Activated CD8-positive, alpha-beta T cell treated with anti-CD3 and anti-CD28 coated beads, Interleukin-2, amount 10 ng/mL, durations not matched to agents 7 days and 5 days (primary cell): ENCODE measurements around the gene SHC2. TPM values are rescaled to one million over a fixed set of nuclear protein-coding genes. Genes with fewer than 3 reads are reported as not detected.
"Not testable (repeated sequence)": the region's sequence is repeated elsewhere in the genome, so short reads cannot be mapped to it uniquely, and the experiment has no call there.

Experiments
- ATAC-seq: fragments of 150-1000 bp; cut with Tn5 transposase; one replicate; pipeline ENCODE4 v1.10.0; 2021; ENCODE audit warnings: moderate library complexity
- CTCF ChIA-PET: fragments of 350-600 bp; sonication (Branson Sonifier 250); formaldehyde crosslinking; loops from one replicate; lab custom pipeline; 2021; ENCODE audit warnings: antibody characterized with exemption; lab: Charles Lee
- POLR2A ChIA-PET: fragments of 350-600 bp; sonication (Branson Sonifier 250); formaldehyde crosslinking; loops from one replicate; lab custom pipeline; 2021; ENCODE audit warnings: antibody characterized with exemption; lab: Charles Lee
- DNase-seq: peaks from one replicate; pipeline ENCODE4 v3.0.0-alpha.2; 2020
- H3K27ac Mint-ChIP-seq: one replicate; pipeline ENCODE4 v1.8.0; 2021; ENCODE audit warnings: mild to moderate bottlenecking, mixed read lengths
- H3K27me3 Mint-ChIP-seq: one replicate; pipeline ENCODE4 v1.8.0; 2021; ENCODE audit warnings: low read depth, mixed read lengths
- H3K36me3 Mint-ChIP-seq: one replicate; pipeline ENCODE4 v1.8.0; 2021; ENCODE audit warnings: low read depth, mixed read lengths
- H3K4me1 Mint-ChIP-seq: one replicate; pipeline ENCODE4 v1.8.0; 2021; ENCODE audit warnings: low read depth, mixed read lengths
- H3K4me3 Mint-ChIP-seq: one replicate; pipeline ENCODE4 v1.8.0; 2021; ENCODE audit warnings: mild to moderate bottlenecking, mixed read lengths
- H3K9me3 Mint-ChIP-seq: one replicate; pipeline ENCODE4 v1.8.0; 2022; ENCODE audit warnings: mixed read lengths; ENCODE audit not compliant: insufficient read depth
- total RNA-seq, 2 experiments: library from RNA; stranded (reverse); gene quantifications; one replicate each; pipeline ENCODE4 v1.2.3, GENCODE V29; 2021

SHC2 gene
- total RNA-seq, 2 experiments from 2014 or later = not detected

GRCh38 chr19:422917-423226 is 38.0 kb downstream of the SHC2 start:
- H3K4me1 Mint-ChIP-seq, H3K27ac Mint-ChIP-seq, ATAC-seq, H3K4me3 Mint-ChIP-seq, H3K9me3 Mint-ChIP-seq, POLR2A ChIA-PET, CTCF ChIA-PET, H3K36me3 Mint-ChIP-seq, DNase-seq, H3K27me3 Mint-ChIP-seq: not testable (repeated sequence)

- Mint-ChIP-seq H3K9me3 (no peaks in the 10 kb centered on the region), H3K27me3 (no peaks in the 10 kb centered on the region), H3K36me3 (no peaks in the 10 kb centered on the region), H3K4me3 (no peak overlapping the region), H3K4me1 (no peaks in the 10 kb centered on the region), H3K27ac (no peak overlapping the region)
- DNase-seq (no peak), ATAC-seq (no peak)
- CTCF ChIA-PET = no interaction called here
- POLR2A ChIA-PET = no interaction called here
These were observed 38.5 kb downstream of the SHC2 start for GRCh38 chr19:422213-422916.

GRCh38 chr19:419721-420515 is 40.9 kb downstream of the SHC2 start:
- CTCF ChIA-PET = no interaction called here
- Mint-ChIP-seq H3K4me1 (no peaks in the 10 kb centered on the region), H3K27ac (no peak overlapping the region), H3K4me3 (no peak overlapping the region), H3K9me3 (no peaks in the 10 kb centered on the region), H3K27me3 (no peaks in the 10 kb centered on the region), H3K36me3 (no peaks in the 10 kb centered on the region)
- POLR2A ChIA-PET = no interaction called here
- DNase-seq (no peak), ATAC-seq (no peak)

GRCh38 chr19:418761-419671 is 41.8 kb downstream of the SHC2 start:
- no peak overlapping the region for H3K4me3 Mint-ChIP-seq
- CTCF ChIA-PET = no interaction called here
- no peaks in the 10 kb centered on the region for H3K27me3 Mint-ChIP-seq
- H3K9me3 Mint-ChIP-seq = no peaks in the 10 kb centered on the region
- ATAC-seq = no peak
- no peaks in the 10 kb centered on the region for H3K36me3 Mint-ChIP-seq
- no peak for DNase-seq
- POLR2A ChIA-PET = no interaction called here
- no peak overlapping the region for H3K27ac Mint-ChIP-seq
- H3K4me1 Mint-ChIP-seq = no peaks in the 10 kb centered on the region

- ATAC-seq = no peak
- Mint-ChIP-seq H3K4me1 (no peaks in the 10 kb centered on the region), H3K27me3 (no peaks in the 10 kb centered on the region), H3K27ac (no peak overlapping the region), H3K4me3 (no peak overlapping the region), H3K9me3 (no peaks in the 10 kb centered on the region), H3K36me3 (no peaks in the 10 kb centered on the region)
- ChIA-PET CTCF (no interaction called here), POLR2A (no interaction called here)
- DNase-seq = no peak
These were observed 44.4 kb downstream of the SHC2 start for GRCh38 chr19:416416-416815.

- H3K27ac Mint-ChIP-seq = no peak overlapping the region
- CTCF ChIA-PET = no interaction called here
- POLR2A ChIA-PET = no interaction called here
- no peaks in the 10 kb centered on the region for H3K36me3 Mint-ChIP-seq
- ATAC-seq (no peak), DNase-seq (no peak)
- no peaks in the 10 kb centered on the region for H3K9me3 Mint-ChIP-seq
- H3K27me3 Mint-ChIP-seq = no peaks in the 10 kb centered on the region
- no peaks in the 10 kb centered on the region for H3K4me1 Mint-ChIP-seq
- no peak overlapping the region for H3K4me3 Mint-ChIP-seq
These were observed 45.5 kb downstream of the SHC2 start for GRCh38 chr19:415292-415691.

- CTCF ChIA-PET = no interaction called here
- H3K27me3 Mint-ChIP-seq = peaks cover 7% of the 10 kb centered on the region
These were observed 46.9 kb downstream of the SHC2 start for GRCh38 chr19:413756-414420.

GRCh38 chr19:412356-413355 is 48.2 kb downstream of the SHC2 start:
- H3K27ac Mint-ChIP-seq = no peak overlapping the region
- H3K9me3 Mint-ChIP-seq = no peaks in the 10 kb centered on the region
- ChIA-PET CTCF (no interaction called here), POLR2A (no interaction called here)
- no peaks in the 10 kb centered on the region for H3K36me3 Mint-ChIP-seq
- H3K27me3 Mint-ChIP-seq = peaks cover 7% of the 10 kb centered on the region
- H3K4me3 Mint-ChIP-seq = no peak overlapping the region
- ATAC-seq = no peak
- H3K4me1 Mint-ChIP-seq = peaks cover 4% of the 10 kb centered on the region
- no peak for DNase-seq

More at GRCh38 chr19:413756-414420, 46.9 kb downstream of the SHC2 start:
- DNase-seq (no peak), ATAC-seq (no peak)
- Mint-ChIP-seq H3K27ac (no peak overlapping the region), H3K4me1 (peaks cover 4% of the 10 kb centered on the region), H3K9me3 (no peaks in the 10 kb centered on the region), H3K36me3 (no peaks in the 10 kb centered on the region), H3K4me3 (no peak overlapping the region)
- POLR2A ChIA-PET = no interaction called here

GRCh38 chr19:411723-412355 is 49.0 kb downstream of the SHC2 start:
- no peak for ATAC-seq
- H3K9me3 Mint-ChIP-seq = no peaks in the 10 kb centered on the region
- DNase-seq = no peak
- H3K36me3 Mint-ChIP-seq = no peaks in the 10 kb centered on the region
- H3K27me3 Mint-ChIP-seq = peaks cover 7% of the 10 kb centered on the region
- peaks cover 4% of the 10 kb centered on the region for H3K4me1 Mint-ChIP-seq
- no peak overlapping the region for H3K4me3 Mint-ChIP-seq
- ChIA-PET CTCF (no interaction called here), POLR2A (no interaction called here)
- no peak overlapping the region for H3K27ac Mint-ChIP-seq

GRCh38 chr19:411121-411722 is 49.6 kb downstream of the SHC2 start:
- H3K9me3 Mint-ChIP-seq, POLR2A ChIA-PET, DNase-seq, H3K4me3 Mint-ChIP-seq, CTCF ChIA-PET, H3K27ac Mint-ChIP-seq, ATAC-seq, H3K27me3 Mint-ChIP-seq, H3K4me1 Mint-ChIP-seq, H3K36me3 Mint-ChIP-seq: not testable (repeated sequence)
